GM18526 (cell line): Measurements from ENCODE around the gene MRPS35.
A peak's percentile ranks its signal among the peaks of the same experiment; 100 is the strongest.

Source experiments
- POLR2A ChIP-seq: IDR thresholded peaks from 3 replicates; pipeline ENCODE4 v1.6.1; 2011; ENCODE audit not compliant: insufficient read length; ENCODE audit errors: extremely low read depth

MRPS35 gene

GRCh38 chr12:27747111-27747820 lies 36.6 kb downstream of the MRPS35 start:
- no peak for TF ChIP-seq POLR2A

GRCh38 chr12:27751386-27752047 lies 40.9 kb downstream of the MRPS35 start:
- no peak for TF ChIP-seq POLR2A

- no peak for TF ChIP-seq POLR2A
Measured at GRCh38 chr12:27754795-27755194, 44.2 kb downstream of the MRPS35 start.

GRCh38 chr12:27756670-27757195 lies 46.1 kb downstream of the MRPS35 start:
- TF ChIP-seq POLR2A, result no peak

GRCh38 chr12:27762757-27763156 lies 52.1 kb downstream of the MRPS35 start:
- TF ChIP-seq POLR2A, result no peak

GRCh38 chr12:27766587-27766986 lies 56.0 kb downstream of the MRPS35 start:
- TF ChIP-seq POLR2A, result no peak

- no peak for TF ChIP-seq POLR2A
Measured at GRCh38 chr12:27769142-27769673, 58.6 kb downstream of the MRPS35 start.

- no peak for TF ChIP-seq POLR2A
Measured at GRCh38 chr12:27771481-27772327, 61.1 kb downstream of the MRPS35 start.

- no peak for TF ChIP-seq POLR2A
Measured at GRCh38 chr12:27772328-27773049, 61.9 kb downstream of the MRPS35 start.

GRCh38 chr12:27777141-27777540 lies 66.5 kb downstream of the MRPS35 start:
- TF ChIP-seq POLR2A, result no peak

- TF ChIP-seq POLR2A, result no peak
Measured at GRCh38 chr12:27778206-27778605, 67.6 kb downstream of the MRPS35 start.

- TF ChIP-seq POLR2A, result no peak
Measured at GRCh38 chr12:27779416-27779919, 68.8 kb downstream of the MRPS35 start.

GRCh38 chr12:27779920-27780611 lies 69.4 kb downstream of the MRPS35 start, which contains the start of the genes KLHL42 and MANSC4:
TSS of gene KLHL42 (plus strand) at chr12:27780233. CDS start at chr12:27780331, 98 bp downstream.
TSS of gene MANSC4 (minus strand) at chr12:27780236. CDS start at chr12:27771276, 8,960 bp downstream.
- peak; percentile 25 for TF ChIP-seq POLR2A

- TF ChIP-seq POLR2A, result no peak
Measured at GRCh38 chr12:27780612-27781408, 70.2 kb downstream of the MRPS35 start.
